Cortex of kidney (tissue), 1 donor: ENCODE measurements around the gene TMEM120A.

ENCODE experiments used
- DNase-seq: peaks from one replicate; lab custom pipeline; 2025; lab: John Stamatoyannopoulos, UW

The TMEM120A gene

GRCh38 chr7:75995052-75995471 lies 667 bp upstream of the TMEM120A start:
- DNase-seq, result no peak

- DNase-seq, result no peak
Measured at GRCh38 chr7:75993689-75994387, 557 bp downstream of the TMEM120A start.

GRCh38 chr7:75992083-75992755 lies 2.2 kb downstream of the TMEM120A start:
- DNase-seq, result no peak

GRCh38 chr7:75991531-75992082 lies 2.8 kb downstream of the TMEM120A start:
- no peak for DNase-seq

GRCh38 chr7:75989500-75990388 lies 4.7 kb downstream of the TMEM120A start:
- DNase-seq, result no peak

GRCh38 chr7:75988568-75989499 lies 5.6 kb downstream of the TMEM120A start:
- DNase-seq, result no peak

GRCh38 chr7:75987805-75988567 lies 6.4 kb downstream of the TMEM120A start:
- DNase-seq, result no peak

- DNase-seq, result no peak
Measured at GRCh38 chr7:75987026-75987804, 7.2 kb downstream of the TMEM120A start.

GRCh38 chr7:75986147-75986781 lies 8.1 kb downstream of the TMEM120A start:
- DNase-seq, result no peak

- no peak for DNase-seq
Measured at GRCh38 chr7:75985518-75986146, 8.8 kb downstream of the TMEM120A start.

- DNase-seq, result no peak
Measured at GRCh38 chr7:75985009-75985517, 9.3 kb downstream of the TMEM120A start.

GRCh38 chr7:75984130-75985008 lies 10.0 kb downstream of the TMEM120A start:
- DNase-seq, result no peak

- DNase-seq, result no peak
Measured at GRCh38 chr7:75983471-75984129, 10.8 kb downstream of the TMEM120A start.

- DNase-seq, result no peak
Measured at GRCh38 chr7:75982306-75983064, 11.9 kb downstream of the TMEM120A start.

GRCh38 chr7:75981453-75982305 lies 12.7 kb downstream of the TMEM120A start:
- DNase-seq, result no peak
